ENCODE data around the gene ACP3.
"Not testable (repeated sequence)": the region's sequence is repeated elsewhere in the genome, so short reads cannot be mapped to it uniquely, and the experiment has no call there.

The ACP3 gene, protein sequence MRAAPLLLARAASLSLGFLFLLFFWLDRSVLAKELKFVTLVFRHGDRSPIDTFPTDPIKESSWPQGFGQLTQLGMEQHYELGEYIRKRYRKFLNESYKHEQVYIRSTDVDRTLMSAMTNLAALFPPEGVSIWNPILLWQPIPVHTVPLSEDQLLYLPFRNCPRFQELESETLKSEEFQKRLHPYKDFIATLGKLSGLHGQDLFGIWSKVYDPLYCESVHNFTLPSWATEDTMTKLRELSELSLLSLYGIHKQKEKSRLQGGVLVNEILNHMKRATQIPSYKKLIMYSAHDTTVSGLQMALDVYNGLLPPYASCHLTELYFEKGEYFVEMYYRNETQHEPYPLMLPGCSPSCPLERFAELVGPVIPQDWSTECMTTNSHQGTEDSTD

DNA sequence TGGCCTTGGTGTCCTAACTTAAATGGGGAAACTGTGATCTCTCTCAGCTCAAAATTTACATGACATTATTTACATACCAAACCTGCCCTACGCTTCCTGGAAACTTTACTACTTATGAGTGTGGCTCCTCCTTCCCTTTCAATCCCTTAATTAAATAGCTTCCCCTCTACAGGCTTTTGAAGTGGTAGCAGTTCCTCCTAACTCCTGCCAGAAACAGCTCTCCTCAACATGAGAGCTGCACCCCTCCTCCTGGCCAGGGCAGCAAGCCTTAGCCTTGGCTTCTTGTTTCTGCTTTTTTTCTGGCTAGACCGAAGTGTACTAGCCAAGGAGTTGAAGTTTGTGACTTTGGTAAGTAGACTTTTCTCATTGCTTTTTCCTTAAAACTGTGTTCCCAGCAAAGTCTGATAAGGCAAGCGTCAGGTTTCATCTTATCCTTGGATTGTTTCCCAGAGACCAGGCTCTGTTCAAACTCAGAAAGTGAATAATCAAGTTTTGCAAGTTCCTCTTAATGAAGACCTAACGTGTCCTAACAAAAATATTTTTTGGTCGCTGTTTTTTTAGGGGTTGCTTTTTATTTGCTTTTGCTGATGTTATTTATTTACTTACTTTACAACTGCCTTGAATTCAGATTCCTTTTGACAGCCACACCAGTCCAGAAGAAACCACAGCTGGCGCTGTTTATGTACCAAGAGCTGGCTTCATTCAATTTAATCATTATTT lies at the start of gene ACP3:
ACP3 (plus strand) TSS at position 179 of the 720 bp plus-strand sequence; CDS start at position 229, 50 bp downstream.
- no peak for DNase-seq

DNA sequence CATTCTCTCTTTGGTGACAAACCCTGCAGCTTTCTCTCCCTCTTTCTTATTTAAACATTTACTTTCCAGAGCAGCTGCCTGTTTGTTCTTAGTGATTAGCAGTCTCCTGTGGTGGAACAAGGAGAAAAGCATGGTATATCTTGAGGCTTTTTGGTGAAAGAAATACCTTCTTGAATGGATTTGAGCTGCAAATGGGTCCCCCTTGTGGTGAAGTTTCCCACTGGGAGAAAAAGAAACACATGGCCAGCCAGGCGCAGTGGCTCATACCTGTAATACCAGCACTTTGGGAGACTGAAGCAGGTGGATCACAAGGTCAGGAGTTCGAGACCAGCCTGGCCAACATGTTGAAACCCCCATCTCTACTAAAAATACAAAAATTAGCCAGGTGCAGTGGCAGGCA lies 48.3 kb upstream of the ACP3 start:
- no peak for DNase-seq

DNA sequence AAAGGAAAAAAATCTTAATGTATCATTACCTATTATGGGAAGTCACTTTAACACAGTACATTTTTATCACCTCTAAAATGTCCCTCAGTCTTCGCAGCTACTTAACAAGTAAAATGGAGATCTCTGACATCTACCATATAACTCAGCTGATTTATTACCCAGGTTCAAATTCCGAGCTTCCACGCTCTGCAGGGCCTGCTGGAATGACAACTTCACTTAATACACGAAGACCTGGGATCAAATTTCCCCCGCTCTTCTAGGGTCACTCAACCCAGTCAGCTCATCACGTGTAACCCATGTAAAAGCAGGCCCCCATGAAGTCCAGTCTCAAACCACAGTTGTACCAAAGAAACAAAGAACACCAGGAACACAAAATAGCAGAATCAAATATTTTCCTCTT lies 44.2 kb upstream of the ACP3 start:
- no peak for DNase-seq

DNA sequence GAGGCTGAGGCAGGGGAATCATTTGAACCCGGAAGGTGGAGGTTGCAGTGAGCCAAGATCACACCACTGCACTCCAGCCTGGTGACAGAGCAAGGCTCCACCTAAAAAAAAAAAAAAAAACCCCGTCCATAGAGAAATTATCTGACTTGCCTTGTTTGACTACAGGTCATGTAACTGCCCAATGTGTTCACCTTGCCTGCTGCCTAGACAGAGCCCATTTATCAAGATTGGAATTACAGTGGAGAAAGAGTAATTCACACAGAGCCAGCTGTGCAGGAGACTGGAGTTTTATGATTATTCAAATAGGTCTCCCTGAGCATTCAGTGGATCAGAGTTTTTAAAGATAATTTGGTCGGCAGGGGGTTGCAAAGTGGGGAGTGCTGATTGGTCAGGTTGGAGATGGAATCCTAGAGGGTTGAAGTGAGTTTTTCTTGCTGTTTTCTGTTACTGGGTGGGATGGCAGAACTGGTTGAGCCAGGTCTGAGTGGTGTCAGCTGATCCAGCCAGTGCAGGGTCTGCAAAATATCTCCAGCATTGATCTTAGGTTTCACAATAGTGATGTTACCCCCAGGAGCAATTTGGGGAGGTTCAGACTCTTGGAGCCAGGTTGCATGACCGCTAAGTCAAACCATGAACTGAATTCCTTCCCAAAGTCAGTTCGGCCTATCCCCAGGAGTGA lies 40.8 kb upstream of the ACP3 start:
- DNase-seq: no peak

DNA sequence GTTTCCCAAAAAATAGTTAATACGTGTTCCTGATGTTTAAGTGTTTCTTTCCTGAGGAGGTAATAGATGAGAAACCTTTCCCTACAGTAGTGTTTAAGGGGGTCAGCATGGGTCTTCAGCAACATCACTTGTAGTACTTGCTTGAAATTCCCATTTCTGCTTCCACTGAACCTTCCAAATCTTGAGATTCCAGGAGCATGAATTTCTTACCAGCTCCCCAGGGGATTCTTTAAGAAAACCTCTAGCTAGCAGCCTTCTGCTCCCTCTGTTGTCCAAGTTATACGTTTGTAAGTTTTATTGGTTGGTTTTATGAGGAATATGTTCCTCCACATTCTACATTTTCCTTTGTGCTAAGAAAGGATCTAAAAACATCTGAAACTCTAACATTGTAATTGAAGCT lies 38.2 kb upstream of the ACP3 start:
- DNase-seq: no peak

DNA sequence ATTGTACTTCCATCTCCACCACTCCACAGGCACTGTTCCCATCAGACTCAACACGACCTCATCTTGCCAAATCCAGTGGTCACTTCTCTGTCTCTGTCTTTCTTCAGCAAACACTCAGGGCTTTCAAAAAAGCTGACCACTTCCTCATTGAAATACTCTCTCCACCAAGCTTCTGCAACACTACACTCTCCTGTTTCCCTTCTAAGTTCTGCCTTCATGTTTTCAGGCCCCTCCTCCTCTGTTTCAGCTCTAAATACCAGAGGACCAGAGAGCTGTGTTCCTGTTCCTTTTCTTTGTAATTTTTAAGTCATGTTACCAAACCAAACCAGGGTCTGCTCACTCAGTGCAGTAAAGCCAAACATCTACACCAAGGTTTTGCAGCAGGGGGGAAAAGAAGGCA lies 33.8 kb upstream of the ACP3 start:
- no peak for DNase-seq

DNA sequence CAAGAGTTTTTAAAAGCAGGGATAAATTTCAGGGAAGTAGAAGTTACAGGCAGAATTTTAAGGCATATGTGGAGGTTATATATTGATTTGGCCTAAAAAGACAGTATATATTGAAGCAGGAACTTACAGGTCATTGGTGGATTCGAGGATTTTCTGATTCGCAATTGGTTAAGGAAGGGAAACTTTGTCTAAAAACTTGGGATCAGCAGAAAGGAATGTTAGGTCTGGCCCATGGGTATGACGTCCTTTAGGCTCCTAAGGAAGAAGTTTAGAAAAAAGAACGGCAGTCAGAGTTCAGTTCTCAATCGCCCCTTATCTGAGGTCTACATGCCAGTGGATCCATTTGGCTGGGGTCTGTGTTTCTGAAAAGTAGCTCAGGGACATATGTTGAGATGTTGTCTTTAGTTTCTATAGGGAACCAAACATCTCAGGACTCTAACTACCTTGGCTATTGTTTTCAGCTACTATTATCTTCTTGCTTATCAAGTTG lies 33.2 kb upstream of the ACP3 start:
- no peak for DNase-seq

DNA sequence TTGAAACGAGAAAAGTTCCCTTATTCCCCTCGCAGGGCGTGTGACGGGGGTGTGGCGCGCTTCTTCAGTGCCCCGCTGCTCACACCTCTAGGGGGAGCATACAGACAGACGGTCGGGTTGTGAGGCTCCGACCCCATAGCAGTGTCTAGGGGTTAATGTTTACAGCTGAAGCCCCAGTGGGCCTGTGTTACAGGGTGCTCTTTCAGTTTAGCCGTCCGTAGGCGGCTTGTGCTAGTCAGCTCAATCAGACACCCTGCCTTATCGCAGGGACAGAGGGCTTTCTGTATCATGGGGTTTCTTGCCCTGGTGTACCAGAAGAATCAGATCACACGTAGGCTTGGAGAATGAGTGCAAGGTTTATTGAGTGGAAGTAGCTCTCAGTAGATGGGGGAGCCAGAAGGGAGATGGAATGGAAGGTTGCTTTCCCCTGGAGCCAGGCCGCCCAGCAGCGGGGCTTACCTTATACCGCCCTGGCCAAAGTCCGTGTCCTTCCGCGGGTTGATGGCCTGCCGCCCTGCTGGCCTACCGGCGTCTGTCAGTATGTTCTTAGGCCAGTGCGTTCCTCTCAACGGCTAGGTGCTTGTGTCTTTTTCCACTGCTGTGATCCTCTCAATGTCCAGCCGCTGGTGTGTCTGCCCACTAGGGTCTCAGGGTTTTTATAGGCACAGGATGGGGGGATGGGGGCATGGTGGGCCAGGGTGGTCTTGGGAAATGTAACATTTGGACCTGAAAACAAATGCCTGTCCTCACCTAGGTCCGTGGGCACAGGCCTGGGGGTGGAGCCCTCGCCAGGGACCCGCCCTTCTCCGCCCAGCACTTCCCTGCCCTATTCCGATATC lies 32.2 kb upstream of the ACP3 start:
- no peak for DNase-seq

DNA sequence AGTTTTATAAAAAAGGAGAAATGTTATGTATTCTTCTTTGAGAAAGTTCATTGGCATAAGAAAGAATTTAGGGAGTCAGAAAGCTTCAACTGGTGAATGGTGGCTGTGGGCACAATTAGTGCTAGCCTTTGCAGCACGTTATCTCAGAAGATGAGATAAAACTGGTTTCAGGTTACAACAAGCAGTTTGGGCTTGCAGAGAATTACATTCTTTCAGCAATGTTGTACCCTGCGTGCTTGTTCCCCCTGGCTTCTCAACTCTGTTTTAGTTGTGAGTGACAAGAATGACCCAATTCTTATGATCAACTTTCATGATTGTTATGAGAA lies 31.6 kb upstream of the ACP3 start:
- no peak for DNase-seq

DNA sequence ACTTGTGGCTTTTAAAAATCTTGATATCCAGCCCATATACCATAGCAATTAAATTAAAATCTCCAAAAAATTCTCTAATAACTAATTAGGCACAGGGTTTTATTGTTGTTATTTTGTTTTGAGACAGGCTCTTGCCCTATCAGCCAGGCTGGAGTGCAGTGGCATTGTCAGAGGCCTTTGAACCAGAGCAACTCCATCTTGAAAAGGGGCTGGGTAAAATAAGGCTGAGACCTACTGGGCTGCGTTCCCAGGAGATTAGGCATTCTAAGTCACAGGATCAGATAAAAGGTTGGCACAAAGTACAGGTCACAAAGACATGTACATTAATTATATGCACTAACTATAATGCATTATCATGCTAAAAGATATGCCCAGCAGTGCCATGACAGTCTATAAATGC lies 31.2 kb upstream of the ACP3 start:
- DNase-seq: no peak

DNA sequence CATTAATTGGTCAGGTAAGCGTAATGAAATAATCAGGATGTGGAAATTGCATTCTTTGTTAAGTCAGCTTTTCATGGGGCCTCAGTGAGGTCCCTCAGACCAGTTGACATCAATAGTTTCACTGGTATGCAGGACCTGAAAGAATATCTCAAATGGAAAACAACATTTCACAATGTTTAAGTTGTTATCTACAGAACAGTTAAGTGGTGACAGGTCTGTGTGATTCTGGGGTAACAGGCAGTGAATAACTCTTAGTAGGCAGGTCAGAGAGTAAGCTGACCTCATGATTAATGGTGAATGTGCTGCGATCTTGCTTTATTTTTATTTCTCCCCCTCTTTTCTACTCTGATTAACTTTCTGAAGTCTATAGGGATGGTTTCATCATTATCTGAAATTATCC lies 28.9 kb upstream of the ACP3 start:
- no peak for DNase-seq

DNA sequence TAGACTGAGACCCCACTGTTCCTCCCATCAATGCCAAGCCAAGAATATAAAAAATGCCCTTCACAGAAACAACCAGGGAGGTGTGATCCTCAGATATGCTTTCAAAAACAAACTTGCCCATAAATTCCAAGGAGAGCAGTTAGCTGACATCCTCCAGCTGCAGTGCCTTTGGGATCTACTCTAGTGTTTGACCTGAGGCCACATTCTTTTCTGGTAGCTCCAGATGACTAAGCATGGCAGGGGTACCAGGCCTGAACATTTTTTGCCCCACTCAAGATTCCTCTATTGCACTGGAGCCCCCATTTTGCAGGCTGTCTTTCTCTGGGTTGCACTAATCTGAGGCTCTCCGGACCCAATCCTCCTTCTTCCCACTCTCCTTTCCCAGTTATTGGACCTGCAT lies 27.9 kb upstream of the ACP3 start:
- no peak for DNase-seq

DNA sequence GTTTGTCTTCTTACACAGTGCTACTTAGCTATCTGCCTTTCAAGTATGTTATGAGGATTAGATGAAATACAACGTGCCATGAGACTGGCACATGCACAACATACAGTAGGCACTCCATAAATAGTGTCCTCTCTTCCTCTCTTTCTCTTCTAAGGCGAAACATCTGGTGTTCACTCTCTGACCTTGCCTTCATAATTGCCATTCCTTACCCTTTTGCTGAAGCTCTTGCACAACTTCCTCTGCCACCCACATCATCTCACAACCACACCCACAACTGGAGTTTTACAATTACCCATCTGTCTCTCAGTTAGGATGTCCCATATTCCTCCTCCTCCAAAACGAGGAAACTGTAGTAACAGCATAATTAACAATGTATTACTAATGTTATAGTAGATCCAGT lies 26.4 kb upstream of the ACP3 start:
- DNase-seq: no peak

DNA sequence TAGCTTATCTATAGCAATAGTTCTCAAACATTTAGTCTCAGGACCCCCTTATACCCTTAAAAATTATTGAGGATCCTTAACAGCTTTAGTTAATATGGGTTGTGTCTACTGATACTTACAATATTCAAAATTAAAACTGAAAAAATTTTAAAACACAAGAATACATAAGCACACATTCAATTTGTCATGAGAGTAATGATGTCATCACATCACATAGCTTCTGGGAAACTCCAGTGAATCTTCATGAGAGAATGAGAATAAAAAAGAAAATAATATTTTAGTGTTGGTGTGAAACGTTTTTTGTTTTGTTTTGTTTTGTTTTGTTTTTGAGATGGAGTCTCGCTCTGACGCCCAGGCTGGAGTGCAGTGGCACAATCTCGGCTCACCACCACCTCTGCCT lies 25.2 kb upstream of the ACP3 start:
- no peak for DNase-seq

DNA sequence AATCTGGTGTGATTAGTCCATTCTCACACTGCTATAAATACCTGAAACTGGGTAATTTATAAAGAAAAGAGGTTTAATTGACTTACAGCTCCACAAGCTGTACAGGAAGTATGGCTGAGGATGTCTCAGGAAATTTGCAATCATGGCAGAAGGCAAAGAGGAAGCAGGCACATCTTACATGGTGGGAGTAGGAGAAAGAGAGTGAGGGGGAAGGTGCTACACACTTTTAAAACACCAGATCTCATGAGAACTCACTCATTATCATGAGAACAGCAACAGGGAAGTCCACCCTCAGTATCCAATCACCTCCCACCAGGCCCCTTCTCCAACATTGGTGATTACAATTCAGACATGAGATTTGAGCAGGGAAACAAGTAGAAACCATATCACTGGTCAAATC lies 24.0 kb upstream of the ACP3 start:
- DNase-seq: no peak

DNA sequence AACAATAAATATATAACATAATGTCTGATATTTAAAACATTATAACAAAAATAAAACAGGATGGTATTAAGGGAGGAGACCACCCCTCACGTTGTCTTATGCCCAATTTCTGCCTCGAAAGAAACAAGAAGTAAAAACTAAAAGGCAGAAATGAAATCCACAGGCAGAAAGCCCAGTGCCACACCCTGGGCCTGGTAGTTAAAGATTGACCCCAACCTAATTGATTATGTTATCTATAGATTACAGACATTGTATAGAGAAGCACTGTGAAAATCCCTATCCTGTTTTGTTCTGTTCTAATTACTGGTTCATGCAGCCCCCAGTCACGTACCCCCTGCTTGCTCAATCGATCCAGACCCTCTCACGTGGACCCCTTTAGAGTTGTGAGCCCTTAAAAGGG lies 22.3 kb upstream of the ACP3 start:
- DNase-seq: no peak

DNA sequence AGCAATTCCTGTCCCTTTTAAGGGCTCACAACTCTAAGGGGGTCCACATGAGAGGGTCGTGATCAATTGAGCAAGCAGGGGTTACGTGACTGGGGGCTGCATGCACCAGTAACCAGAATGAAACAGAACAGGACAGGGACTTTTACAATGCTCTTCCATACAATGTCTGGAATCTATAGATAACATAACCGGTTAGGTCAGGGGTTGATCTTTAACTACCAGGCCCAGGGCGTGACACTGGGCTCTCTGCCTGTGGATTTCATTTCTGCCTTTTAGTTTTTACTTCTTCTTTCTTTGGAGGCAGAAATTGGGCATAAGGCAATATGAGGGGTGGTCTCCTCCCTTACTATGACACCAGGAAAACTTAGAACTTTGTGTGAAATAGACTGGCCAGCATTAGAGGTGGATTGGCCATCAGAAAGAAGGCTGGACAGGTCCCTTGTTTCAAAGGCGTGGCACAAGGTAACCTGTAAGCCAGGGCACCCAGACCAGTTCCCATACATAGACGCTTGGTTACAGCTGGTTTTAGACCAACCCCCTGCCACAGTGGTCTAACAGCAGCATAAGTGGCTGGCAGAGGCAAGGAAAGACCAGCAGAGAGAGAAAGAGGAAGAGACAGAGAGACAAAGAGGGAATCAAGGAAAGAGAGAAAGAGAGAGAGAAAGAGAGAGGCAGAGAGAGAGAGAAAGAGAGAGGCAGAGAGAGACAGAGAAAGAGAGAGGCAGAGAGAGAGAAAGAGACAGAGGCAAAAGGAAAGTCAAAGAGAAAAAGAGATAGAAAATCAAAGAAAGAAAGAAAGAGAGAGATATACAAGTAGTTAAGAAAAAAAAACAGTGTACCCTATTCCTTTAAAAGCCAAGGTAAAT lies 13.6 kb upstream of the ACP3 start:
- not testable (repeated sequence) for DNase-seq

DNA sequence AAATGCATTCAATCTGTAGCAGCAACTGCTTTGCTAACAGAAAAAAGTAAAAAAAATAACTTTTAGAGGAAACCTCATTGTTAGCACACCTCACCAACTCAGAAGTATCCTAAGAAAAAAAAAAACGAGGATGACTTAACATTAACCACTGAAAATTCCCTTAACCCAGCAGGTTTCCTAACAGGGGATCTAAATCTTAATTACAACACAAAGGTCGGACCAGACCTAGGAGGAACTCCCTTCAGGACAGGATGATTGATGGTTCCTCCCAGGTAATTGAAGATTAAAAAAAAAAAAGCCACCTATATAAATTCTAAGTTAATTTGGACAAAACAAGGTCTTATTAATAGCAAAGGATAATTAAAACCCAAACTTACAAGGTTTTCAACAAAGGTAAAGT lies 12.9 kb upstream of the ACP3 start:
- not testable (repeated sequence) for DNase-seq

DNA sequence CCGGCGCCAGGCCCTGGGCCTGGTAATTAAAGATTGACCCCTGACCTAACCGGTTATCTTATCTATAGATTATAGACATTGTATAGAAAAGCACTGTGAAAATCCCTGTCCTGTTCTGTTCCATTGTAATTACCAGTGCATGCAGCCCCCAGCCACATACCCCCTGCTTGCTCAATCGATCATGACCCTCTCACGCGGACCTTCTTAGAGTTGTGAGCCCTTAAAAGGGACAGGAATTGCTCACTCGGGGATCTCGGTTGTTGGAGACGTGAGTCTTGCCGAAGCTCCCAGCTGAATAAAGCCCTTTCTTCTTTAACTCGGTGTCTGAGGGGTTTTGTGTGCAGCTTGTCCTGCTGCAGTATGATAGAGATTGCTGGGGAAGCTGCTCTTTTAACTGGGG lies 7.2 kb upstream of the ACP3 start:
- DNase-seq: not testable (repeated sequence)

DNA sequence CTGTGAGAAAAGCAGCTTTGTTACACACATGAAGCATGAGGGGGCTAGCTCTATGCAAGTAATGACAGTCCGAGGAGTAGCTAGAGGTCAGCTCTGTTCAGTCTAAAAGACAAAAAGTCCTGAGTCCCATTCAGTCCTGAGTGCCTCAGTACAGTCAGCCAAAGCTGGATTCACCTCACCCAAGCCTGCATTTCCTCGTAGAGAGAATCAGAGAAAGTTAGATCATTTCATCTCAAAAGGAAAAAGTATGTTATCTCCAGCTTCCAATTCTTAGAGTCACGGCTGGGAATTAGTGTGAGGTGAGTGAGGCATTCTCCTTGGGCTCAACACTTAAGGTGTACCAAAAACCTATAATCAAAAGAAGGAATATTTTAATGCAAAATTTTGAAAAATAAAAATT lies 5.9 kb upstream of the ACP3 start:
- no peak for DNase-seq

DNA sequence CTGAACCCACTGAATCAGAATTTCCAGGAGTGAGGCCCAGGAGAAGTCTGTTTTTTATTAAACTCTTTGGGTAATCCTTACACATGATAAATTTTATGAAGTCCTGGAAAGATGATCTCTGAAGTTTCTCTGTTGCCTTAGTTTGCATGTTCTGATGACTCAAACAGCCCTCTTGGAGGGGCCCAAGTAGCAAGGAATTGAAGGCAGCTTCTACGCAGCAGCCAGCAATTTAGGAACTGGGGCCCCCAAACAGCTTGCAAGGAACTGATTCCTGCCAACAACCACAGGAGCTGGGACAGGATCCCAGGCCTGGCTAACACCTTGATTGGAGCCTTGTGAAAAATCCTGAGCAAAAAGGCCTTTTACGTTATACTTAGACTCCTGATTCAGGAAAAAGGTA lies 5.4 kb upstream of the ACP3 start:
- DNase-seq: no peak

DNA sequence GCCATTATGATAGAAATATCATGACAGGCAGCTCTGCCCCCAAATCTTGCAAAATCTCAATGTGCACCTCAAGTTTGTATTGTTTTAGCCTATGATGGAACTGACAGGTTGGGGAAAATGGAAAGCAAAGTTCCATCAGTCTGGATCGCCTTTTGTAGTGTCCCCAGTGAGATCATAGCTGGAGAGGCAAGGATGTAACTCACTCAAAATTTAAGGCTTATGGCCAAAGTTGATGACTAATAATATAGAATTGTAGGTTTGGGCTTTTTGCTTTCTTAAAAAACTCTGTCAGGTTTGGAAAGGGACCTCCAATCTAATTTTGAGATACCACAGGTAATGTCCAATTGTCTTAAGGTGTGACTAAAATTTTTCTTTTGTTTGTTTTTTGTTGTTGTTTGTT lies 1.4 kb upstream of the ACP3 start:
- no peak for DNase-seq
